OCI-LY1 (cell line): ENCODE results near the gene ARAP1.

Source experiments
- H2AFZ ChIP-seq: fragments of 200-600 bp; sonication (generic), shearing (Covaris generic); 2 replicates; pipeline ENCODE4 v1.6.0; 2014; ENCODE audit warnings: antibody characterized with exemption, mild to moderate bottlenecking, low read length
- H3F3A ChIP-seq: fragments of 200-600 bp; sonication (generic), shearing (Covaris generic); 2 replicates; pipeline ENCODE4 v1.6.0; 2014; ENCODE audit warnings: mild to moderate bottlenecking, antibody characterized with exemption, low read length, moderate library complexity; ENCODE audit not compliant: insufficient read depth
- H3K27ac ChIP-seq: fragments of 200-600 bp; sonication (generic); 2 replicates; pipeline ENCODE4 v1.5.1; 2014; ENCODE audit warnings: low read length, mixed run types, mild to moderate bottlenecking, low read depth; ENCODE audit not compliant: poor library complexity, severe bottlenecking
- H3K27me3 ChIP-seq: fragments of 200-600 bp; sonication (generic); 2 replicates; pipeline ENCODE4 v1.6.0; 2014; ENCODE audit warnings: antibody characterized with exemption, mild to moderate bottlenecking, low read length, moderate library complexity; ENCODE audit not compliant: insufficient read depth
- H3K36me3 ChIP-seq: fragments of 200-600 bp; sonication (generic); 2 replicates; pipeline ENCODE4 v1.6.1; 2014; ENCODE audit warnings: mild to moderate bottlenecking, antibody characterized with exemption, low read length, moderate library complexity, mixed read lengths; ENCODE audit not compliant: insufficient read depth
- H3K4me1 ChIP-seq: fragments of 200-600 bp; sonication (generic); 2 replicates; pipeline ENCODE4 v1.5.1; 2014; ENCODE audit warnings: mild to moderate bottlenecking, low read length, moderate library complexity; ENCODE audit not compliant: insufficient read depth, severe bottlenecking
- H3K4me2 ChIP-seq: fragments of 200-600 bp; sonication (generic), shearing (Covaris generic); 2 replicates; pipeline ENCODE4 v1.6.1; 2014; ENCODE audit warnings: low read length
- H3K4me3 ChIP-seq: fragments of 200-600 bp; sonication (generic); 2 replicates; pipeline ENCODE4 v1.5.1; 2014; ENCODE audit warnings: low read length, low read depth, mild to moderate bottlenecking, mixed read lengths; ENCODE audit not compliant: poor library complexity, severe bottlenecking
- H3K79me2 ChIP-seq: fragments of 200-600 bp; shearing (Covaris generic); 2 replicates; pipeline ENCODE4 v1.6.1; 2016; ENCODE audit warnings: mixed run types, low read length, mixed read lengths; ENCODE audit not compliant: insufficient read depth
- H3K9ac ChIP-seq: fragments of 200-600 bp; sonication (generic), shearing (Covaris generic); 2 replicates; pipeline ENCODE4 v1.6.1; 2014; ENCODE audit warnings: mild to moderate bottlenecking, low read length, mixed read lengths
- H3K9me2 ChIP-seq: fragments of 200-600 bp; sonication (generic), shearing (Covaris generic); 2 replicates; pipeline ENCODE4 v1.6.1; 2014; ENCODE audit warnings: low read depth, mild to moderate bottlenecking, low read length, mixed read lengths
- H3K9me3 ChIP-seq: fragments of 200-600 bp; shearing (Covaris generic); 2 replicates; pipeline ENCODE4 v1.6.1; 2014; ENCODE audit warnings: low read length, mixed read lengths
- H4K20me1 ChIP-seq: fragments of 200-600 bp; sonication (generic), shearing (Covaris generic); 2 replicates; pipeline ENCODE4 v1.6.0; 2016; ENCODE audit warnings: mild to moderate bottlenecking, low read length; ENCODE audit not compliant: insufficient read depth
- EZH2 ChIP-seq: fragments of 200-600 bp; sonication (generic), shearing (Covaris generic); IDR thresholded peaks from 2 replicates; pipeline ENCODE4 v1.8.0; 2017; ENCODE audit warnings: borderline replicate concordance, mixed run types, mild to moderate bottlenecking, antibody characterized with exemption, low read length, moderate library complexity, mixed read lengths
- TF ChIP-seq, protein P1 (sequence below): fragments of 200-600 bp; sonication (generic), shearing (Covaris generic); IDR thresholded peaks from 2 replicates; pipeline ENCODE4 v1.5.1; 2017; ENCODE audit warnings: mild to moderate bottlenecking, antibody characterized with exemption, low read length, moderate library complexity, mixed read lengths

ARAP1 gene

DNA sequence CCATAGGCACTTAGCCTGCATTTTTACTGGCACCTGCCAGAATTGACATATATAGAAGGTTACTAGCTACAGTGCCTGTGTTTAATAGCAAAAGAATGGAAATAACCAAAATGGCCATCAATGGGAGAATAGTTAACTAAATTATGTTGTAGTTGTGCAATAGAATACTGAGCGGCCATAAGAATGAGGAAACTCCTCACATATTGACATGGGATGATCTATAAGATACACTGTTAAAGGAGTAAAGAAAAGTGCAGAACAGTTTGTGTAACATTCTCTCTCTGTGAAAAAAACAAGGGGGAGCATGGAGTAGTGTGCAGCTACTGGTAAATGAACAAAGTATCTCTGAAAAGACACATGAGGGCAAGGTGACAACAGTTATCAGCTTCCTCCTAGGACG lies 21.5 kb downstream of the ARAP1 start:
- Histone ChIP-seq H3K27ac (no peak overlapping the region), H3K4me2 (no peak overlapping the region), H3K4me3 (no peak overlapping the region), H3K9me3 (no peaks in the 10 kb centered on the region), H3K9me2 (no peaks in the 10 kb centered on the region), H3K79me2 (no peaks in the 10 kb centered on the region), H4K20me1 (no peaks in the 10 kb centered on the region), H2AFZ (no peak overlapping the region), H3K36me3 (peaks cover 25% of the 10 kb centered on the region), H3F3A (no peaks in the 10 kb centered on the region), H3K27me3 (no peaks in the 10 kb centered on the region), H3K9ac (no peak overlapping the region), H3K4me1 (peaks cover 4% of the 10 kb centered on the region)
- no peak for TF ChIP-seq EZH2
- TF ChIP-seq, protein P1, sequence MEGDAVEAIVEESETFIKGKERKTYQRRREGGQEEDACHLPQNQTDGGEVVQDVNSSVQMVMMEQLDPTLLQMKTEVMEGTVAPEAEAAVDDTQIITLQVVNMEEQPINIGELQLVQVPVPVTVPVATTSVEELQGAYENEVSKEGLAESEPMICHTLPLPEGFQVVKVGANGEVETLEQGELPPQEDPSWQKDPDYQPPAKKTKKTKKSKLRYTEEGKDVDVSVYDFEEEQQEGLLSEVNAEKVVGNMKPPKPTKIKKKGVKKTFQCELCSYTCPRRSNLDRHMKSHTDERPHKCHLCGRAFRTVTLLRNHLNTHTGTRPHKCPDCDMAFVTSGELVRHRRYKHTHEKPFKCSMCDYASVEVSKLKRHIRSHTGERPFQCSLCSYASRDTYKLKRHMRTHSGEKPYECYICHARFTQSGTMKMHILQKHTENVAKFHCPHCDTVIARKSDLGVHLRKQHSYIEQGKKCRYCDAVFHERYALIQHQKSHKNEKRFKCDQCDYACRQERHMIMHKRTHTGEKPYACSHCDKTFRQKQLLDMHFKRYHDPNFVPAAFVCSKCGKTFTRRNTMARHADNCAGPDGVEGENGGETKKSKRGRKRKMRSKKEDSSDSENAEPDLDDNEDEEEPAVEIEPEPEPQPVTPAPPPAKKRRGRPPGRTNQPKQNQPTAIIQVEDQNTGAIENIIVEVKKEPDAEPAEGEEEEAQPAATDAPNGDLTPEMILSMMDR = no peak

DNA sequence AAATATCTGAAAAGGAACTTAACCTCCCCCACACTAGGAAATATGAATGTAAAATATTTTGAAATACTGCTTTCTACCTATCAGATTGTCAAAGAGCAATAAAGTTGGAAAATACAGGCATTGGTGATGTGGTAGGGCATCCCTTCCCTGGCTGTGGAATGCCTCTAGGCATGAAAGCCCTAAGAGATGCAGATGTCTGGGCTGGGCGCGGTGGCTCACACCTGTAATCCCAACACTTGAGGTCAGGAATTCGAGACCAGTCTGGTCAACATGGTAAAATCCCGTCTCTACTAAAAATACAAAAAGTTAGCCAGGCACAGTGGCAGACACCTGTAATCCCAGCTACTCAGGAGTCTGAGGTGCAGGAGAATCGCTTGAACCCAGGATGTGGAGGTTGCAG lies 22.0 kb downstream of the ARAP1 start:
- peaks cover 7% of the 10 kb centered on the region for H3K4me1 ChIP-seq
- H3K79me2 ChIP-seq = no peaks in the 10 kb centered on the region
- TF ChIP-seq, protein P1 = no peak
- TF ChIP-seq EZH2 = no peak
- no peaks in the 10 kb centered on the region for H3K27me3 ChIP-seq
- H3K36me3 ChIP-seq = peaks cover 25% of the 10 kb centered on the region
- no peak overlapping the region for H3K9ac ChIP-seq
- H3K9me2 ChIP-seq = no peaks in the 10 kb centered on the region
- no peak overlapping the region for H2AFZ ChIP-seq
- H3K27ac ChIP-seq = no peak overlapping the region
- H3K4me3 ChIP-seq = no peak overlapping the region
- H3K4me2 ChIP-seq = no peak overlapping the region
- H3K9me3 ChIP-seq = no peaks in the 10 kb centered on the region
- H4K20me1 ChIP-seq = no peaks in the 10 kb centered on the region
- no peaks in the 10 kb centered on the region for H3F3A ChIP-seq

DNA sequence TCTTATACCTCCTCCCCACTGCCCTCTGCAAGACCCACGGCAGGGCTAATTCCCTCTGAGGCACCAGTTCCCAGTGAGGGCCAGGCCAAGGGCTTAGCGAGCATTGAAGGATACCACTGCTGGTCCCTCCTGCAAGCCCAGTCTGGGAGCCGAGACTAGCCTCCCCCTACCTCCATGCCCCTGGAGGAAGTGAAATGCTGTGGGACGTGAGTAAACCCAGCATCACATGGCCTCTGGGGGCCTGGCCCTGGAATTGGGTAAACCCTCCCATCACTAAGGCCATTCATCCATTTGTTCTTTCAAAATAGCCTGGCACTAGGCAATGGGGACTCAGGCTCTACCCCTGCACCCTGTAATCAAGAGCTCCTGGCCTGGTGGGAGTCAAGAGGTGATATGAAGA lies 24.7 kb downstream of the ARAP1 start:
- peaks cover 12% of the 10 kb centered on the region for H3K4me1 ChIP-seq
- no peaks in the 10 kb centered on the region for H3K9me3 ChIP-seq
- H3K27ac ChIP-seq = no peak overlapping the region

More for the DNA sequence above, 24.7 kb downstream of the ARAP1 start:
- Histone ChIP-seq H3K9ac (no peak overlapping the region), H3K4me3 (no peak overlapping the region), H3K4me2 (no peak overlapping the region), H3K79me2 (no peaks in the 10 kb centered on the region), H3K36me3 (peaks cover 25% of the 10 kb centered on the region), H2AFZ (no peak overlapping the region), H3K27me3 (no peaks in the 10 kb centered on the region), H3K9me2 (no peaks in the 10 kb centered on the region), H4K20me1 (no peaks in the 10 kb centered on the region), H3F3A (no peaks in the 10 kb centered on the region)
- no peak for TF ChIP-seq EZH2
- TF ChIP-seq, protein P1 = no peak
